MCF 10A (cell line): ENCODE results near the gene CDKN2D. TPM values are rescaled to one million over a fixed set of nuclear protein-coding genes. Genes with fewer than 3 reads are reported as not detected.

Source experiments
- Bru-seq: library from RNA; stranded (reverse); fragments of 400-500 nt; gene quantifications from one replicate; lab custom pipeline; 2021; lab: Mats Ljungman, UMichigan
- BruChase-seq, 2 experiments: library from RNA; stranded (reverse); fragments of 400-500 nt; gene quantifications; one replicate each; lab custom pipeline; 2021; lab: Mats Ljungman, UMichigan
- BruUV-seq: library from RNA; stranded (reverse); fragments of 400-500 nt; replicated peaks from 2 replicates; lab custom pipeline; 2021; lab: Mats Ljungman, UMichigan
- CTCF ChIA-PET: fragments of 300-600 bp; sonication (Branson Sonifier 250); formaldehyde crosslinking; extraction: SDS; loops from one replicate; lab custom pipeline; 2021; ENCODE audit warnings: antibody characterized with exemption, inconsistent platforms; lab: Yijun Ruan, JAX
- POLR2A ChIA-PET: fragments of 300-600, 350-650 bp; sonication (Branson Sonifier 250); formaldehyde crosslinking; extraction: SDS; loops from one replicate; lab custom pipeline; 2020; ENCODE audit warnings: antibody characterized with exemption, inconsistent platforms; lab: Yijun Ruan, JAX
- DNase-seq: peaks from one replicate; pipeline ENCODE4 v3.0.0-alpha.2; 2018; ENCODE audit not compliant: unreplicated experiment
- H3K27ac Mint-ChIP-seq: one replicate; pipeline ENCODE4 v1.8.0; 2022; ENCODE audit warnings: mild to moderate bottlenecking, low read depth, mixed read lengths; ENCODE audit not compliant: unreplicated experiment
- H3K27me3 Mint-ChIP-seq: one replicate; pipeline ENCODE4 v1.8.0; 2022; ENCODE audit warnings: mixed read lengths; ENCODE audit not compliant: insufficient read depth, unreplicated experiment
- H3K36me3 Mint-ChIP-seq: one replicate; pipeline ENCODE4 v1.8.0; 2022; ENCODE audit warnings: mild to moderate bottlenecking, moderate library complexity, mixed read lengths; ENCODE audit not compliant: insufficient read depth, unreplicated experiment
- H3K4me1 Mint-ChIP-seq: one replicate; pipeline ENCODE4 v1.8.0; 2022; ENCODE audit warnings: mixed read lengths; ENCODE audit not compliant: insufficient read depth, unreplicated experiment
- H3K4me3 Mint-ChIP-seq: one replicate; pipeline ENCODE4 v1.8.0; 2022; ENCODE audit warnings: mild to moderate bottlenecking, moderate library complexity, mixed read lengths; ENCODE audit not compliant: unreplicated experiment
- H3K9me3 Mint-ChIP-seq: one replicate; pipeline ENCODE4 v1.8.0; 2022; ENCODE audit warnings: mixed read lengths; ENCODE audit not compliant: unreplicated experiment
- intact Hi-C: fragments of 100-400 bp; cut with micrococcal nuclease; formaldehyde crosslinking; loops from 2 replicates; pipeline ENCODE4 v1.14.1; 2022
- long read RNA-seq: library from polyadenylated mRNA; stranded (forward); transcript quantifications from one replicate; pipeline ENCODE4 v2.0.0, GENCODE V29; 2022
- total RNA-seq: library from RNA; stranded (reverse); gene quantifications from 2 replicates; pipeline ENCODE4 v1.2.3, GENCODE V29; 2022
- TF ChIP-seq, protein P1 (sequence below): fragments of 200-600 bp; IDR thresholded peaks from one replicate; pipeline ENCODE4 v1.8.0; 2022; ENCODE audit warnings: antibody characterized with exemption, mild to moderate bottlenecking; ENCODE audit not compliant: unreplicated experiment

Gene CDKN2D
- total RNA-seq (2.5 and 2.6 TPM in 2 replicates), Bru-seq, nascent RNA (not detected), BruChase-seq, experiment 1, labeled RNA remaining after a 6-hour chase (percentile 44 among the genes with signal in this experiment), BruChase-seq, experiment 2, labeled RNA remaining after a 2-hour chase (percentile 38 among the genes with signal in this experiment)
- long read RNA-seq, partial matches to known transcripts: 0 of 5 reads
- long read RNA-seq, other reads (novel, unspliced or antisense): 3 of 5 reads

DNA sequence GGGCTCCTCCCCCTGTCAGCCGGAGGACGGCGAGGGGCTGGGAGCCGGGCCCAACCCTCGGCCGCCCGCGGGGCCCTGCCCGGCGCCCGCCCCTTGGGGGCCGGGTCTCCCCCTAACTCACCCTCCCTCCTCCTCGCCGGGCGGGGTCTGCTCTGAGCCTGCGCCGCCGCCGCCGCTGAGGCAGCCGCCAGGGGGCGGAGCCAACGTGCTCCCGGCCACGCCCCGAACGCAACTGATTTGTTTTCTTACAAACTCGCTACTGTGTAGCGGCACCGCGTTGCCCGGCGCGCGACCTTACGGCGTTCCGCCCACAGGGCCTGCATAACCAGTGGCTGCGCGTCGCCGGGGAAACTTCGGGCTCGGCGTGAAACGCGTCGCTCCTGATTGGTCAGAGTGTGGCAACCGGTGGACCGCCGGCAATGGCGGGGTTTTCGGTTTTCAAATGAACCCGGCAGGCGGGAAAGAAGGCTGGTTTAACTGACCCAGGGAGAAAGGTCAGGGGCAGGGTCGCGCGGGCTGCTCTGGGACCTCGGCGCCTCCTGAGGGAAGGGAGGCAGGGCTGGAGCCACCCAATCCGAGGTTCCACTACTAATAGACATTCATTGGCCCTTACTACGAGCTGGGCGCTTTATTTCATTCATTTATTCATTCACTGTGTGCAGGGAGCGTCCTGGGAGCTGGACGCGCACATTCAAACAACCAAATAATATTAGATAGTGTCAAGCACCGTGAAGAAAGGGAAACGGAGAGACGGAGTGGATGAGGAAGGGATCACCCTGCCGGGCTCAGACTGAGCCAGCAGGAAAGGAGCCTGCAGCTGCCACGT is at the start of gene CDKN2D:
CDKN2D (minus strand) TSS at position 154 of the 826 bp plus-strand sequence. CDS start 326 bp downstream, outside the sequence.
- TF ChIP-seq, protein P1, sequence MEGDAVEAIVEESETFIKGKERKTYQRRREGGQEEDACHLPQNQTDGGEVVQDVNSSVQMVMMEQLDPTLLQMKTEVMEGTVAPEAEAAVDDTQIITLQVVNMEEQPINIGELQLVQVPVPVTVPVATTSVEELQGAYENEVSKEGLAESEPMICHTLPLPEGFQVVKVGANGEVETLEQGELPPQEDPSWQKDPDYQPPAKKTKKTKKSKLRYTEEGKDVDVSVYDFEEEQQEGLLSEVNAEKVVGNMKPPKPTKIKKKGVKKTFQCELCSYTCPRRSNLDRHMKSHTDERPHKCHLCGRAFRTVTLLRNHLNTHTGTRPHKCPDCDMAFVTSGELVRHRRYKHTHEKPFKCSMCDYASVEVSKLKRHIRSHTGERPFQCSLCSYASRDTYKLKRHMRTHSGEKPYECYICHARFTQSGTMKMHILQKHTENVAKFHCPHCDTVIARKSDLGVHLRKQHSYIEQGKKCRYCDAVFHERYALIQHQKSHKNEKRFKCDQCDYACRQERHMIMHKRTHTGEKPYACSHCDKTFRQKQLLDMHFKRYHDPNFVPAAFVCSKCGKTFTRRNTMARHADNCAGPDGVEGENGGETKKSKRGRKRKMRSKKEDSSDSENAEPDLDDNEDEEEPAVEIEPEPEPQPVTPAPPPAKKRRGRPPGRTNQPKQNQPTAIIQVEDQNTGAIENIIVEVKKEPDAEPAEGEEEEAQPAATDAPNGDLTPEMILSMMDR: no peak
- ChIA-PET CTCF (interaction anchor here (0.5 to 3.0 kb wide), 8 partner anchors 10 to 141 kb away, joined by 3 to 11 read pairs (median 4); no protein-coding TSS in a partner anchor), POLR2A (interaction anchor here (0.7 to 5.4 kb wide), 4 partner anchors 14 to 133 kb away, joined by 3 to 23 read pairs (median 6); no protein-coding TSS in a partner anchor)
- no peaks in the 10 kb centered on the region for H3K9me3 Mint-ChIP-seq
- H3K4me3 Mint-ChIP-seq: peak within 1 kb of the TSS; percentile 73
- intact Hi-C loops: loop anchor here (1.0 to 5.0 kb wide), 2 partner anchors 28 to 147 kb away; partner anchors contain the start of gene PDE4A
- no peaks in the 10 kb centered on the region for H3K36me3 Mint-ChIP-seq
- H3K27ac Mint-ChIP-seq: peak within 1 kb of the TSS; percentile 36
- TSS peak; percentile 79 for BruUV-seq
- DNase-seq: peak; percentile 99
- H3K4me1 Mint-ChIP-seq: peaks cover 31% of the 10 kb centered on the region
- no peaks in the 10 kb centered on the region for H3K27me3 Mint-ChIP-seq

DNA sequence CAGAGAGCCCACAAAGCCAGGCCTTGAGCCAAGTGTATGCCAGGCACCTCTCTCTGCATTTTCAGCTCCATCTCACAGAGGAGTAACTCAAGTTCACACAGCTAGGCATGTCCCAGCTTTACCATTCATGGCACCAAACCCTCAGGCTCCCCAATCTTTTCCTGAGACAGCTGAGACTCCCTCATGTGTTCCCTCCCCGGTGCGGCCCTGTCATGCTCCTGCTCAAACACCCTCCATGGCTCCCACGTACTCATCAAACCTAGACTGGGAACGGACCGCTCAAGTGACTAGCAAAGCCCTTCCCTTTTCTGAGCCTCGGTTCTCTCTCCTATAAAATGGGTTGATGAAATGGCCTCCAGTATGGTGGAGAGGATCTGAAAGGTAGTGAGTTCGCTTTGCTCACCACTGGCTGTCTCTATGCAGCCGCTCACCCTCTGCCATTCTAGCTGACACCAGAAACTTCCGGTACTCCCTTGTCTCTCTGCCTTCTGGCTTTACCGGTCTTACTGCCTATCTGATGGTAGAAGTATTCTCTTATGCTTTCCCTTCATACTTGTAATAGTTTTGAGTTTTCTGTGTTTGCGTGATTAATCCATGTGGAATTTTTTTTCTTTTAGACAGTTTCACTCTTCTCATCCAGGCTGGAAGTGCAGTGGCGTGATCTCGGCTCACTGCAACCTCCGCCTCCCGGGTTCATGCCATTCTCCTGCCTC is 48.8 kb upstream of the CDKN2D start:
- DNase-seq: no peak
- peak overlapping the region; percentile 57 for H3K4me3 Mint-ChIP-seq
- no peaks in the 10 kb centered on the region for H3K27me3 Mint-ChIP-seq
- H3K36me3 Mint-ChIP-seq: no peaks in the 10 kb centered on the region
- BruUV-seq: no TSS peak
- POLR2A ChIA-PET: interaction anchor here (0.8 to 1.1 kb wide), 2 partner anchors 29 to 100 kb away, joined by 4 read pairs; partner anchors contain the start of gene DNM2
- peaks cover 7% of the 10 kb centered on the region for H3K4me1 Mint-ChIP-seq
- H3K9me3 Mint-ChIP-seq: no peaks in the 10 kb centered on the region
- TF ChIP-seq, protein P1: no peak
- intact Hi-C loops: loop anchor here (2.0 kb wide), 1 partner anchor 15 kb away; no protein-coding TSS in a partner anchor
- CTCF ChIA-PET: interaction anchor here (0.6 to 0.7 kb wide), 3 partner anchors 36 to 127 kb away, joined by 3 to 4 read pairs (median 4); no protein-coding TSS in a partner anchor
- peak overlapping the region; percentile 60 for H3K27ac Mint-ChIP-seq

DNA sequence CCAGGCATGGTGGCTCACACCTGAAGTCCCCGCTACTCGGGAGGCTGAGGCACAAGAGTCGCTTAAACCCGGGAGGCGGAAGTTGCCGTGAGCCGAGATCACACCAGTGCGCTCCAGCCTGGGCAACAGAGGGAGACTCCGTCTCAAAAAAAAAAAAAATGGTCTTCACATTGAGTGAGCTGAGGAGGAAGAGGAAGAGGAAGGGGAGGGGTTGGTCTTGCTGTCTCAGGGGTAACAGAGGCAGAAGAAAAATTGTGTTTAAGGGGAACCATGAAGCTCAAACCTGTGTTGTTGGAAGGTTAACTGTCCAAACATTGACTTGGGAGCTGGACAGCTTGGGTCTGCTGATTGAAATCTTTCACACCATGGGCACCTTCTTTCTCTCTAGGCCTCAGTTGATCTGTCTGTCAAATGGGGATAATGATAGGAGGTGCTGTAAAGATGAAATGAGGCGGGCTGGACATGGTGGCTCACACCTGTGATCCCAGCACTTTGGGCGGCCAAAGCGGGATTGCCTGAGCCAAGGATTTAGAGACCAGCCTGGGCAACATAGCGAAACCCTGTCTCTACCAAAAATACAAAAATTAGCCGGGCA is 46.7 kb upstream of the CDKN2D start:
- POLR2A ChIA-PET: no interaction called here
- no peaks in the 10 kb centered on the region for H3K36me3 Mint-ChIP-seq

More for the DNA sequence above, 46.7 kb upstream of the CDKN2D start:
- Mint-ChIP-seq H3K27ac (no peak overlapping the region), H3K9me3 (no peaks in the 10 kb centered on the region), H3K27me3 (no peaks in the 10 kb centered on the region), H3K4me1 (peaks cover 7% of the 10 kb centered on the region), H3K4me3 (no peak overlapping the region)
- CTCF ChIA-PET: no interaction called here
- DNase-seq: no peak
- intact Hi-C loops: loop anchor here (2.0 kb wide), 1 partner anchor 13 kb away; no protein-coding TSS in a partner anchor
- TF ChIP-seq, protein P1: no peak
- BruUV-seq: no TSS peak
